ENCODE results near the gene CFAP90.

Gene CFAP90

GRCh38 chr5:7825630-7826029 is 25.3 kb downstream of the CFAP90 start:
- no peak for DNase-seq (ENCODE audit: extremely low read depth, low read depth)
- no peak for TF ChIP-seq CTCF (IDR thresholded peaks at IDR 0.05; ENCODE audit: low read depth, low read length)

GRCh38 chr5:7824995-7825394 is 25.9 kb downstream of the CFAP90 start:
- no peak for DNase-seq (ENCODE audit: extremely low read depth, low read depth)
- TF ChIP-seq CTCF (IDR thresholded peaks at IDR 0.05; ENCODE audit: low read depth, low read length): no peak

- TF ChIP-seq CTCF (IDR thresholded peaks at IDR 0.05; ENCODE audit: low read depth, low read length): no peak
- no peak for DNase-seq (ENCODE audit: extremely low read depth, low read depth)
Measured at GRCh38 chr5:7823594-7823993, 27.3 kb downstream of the CFAP90 start.

- no peak for TF ChIP-seq CTCF (IDR thresholded peaks at IDR 0.05; ENCODE audit: low read depth, low read length)
Measured at GRCh38 chr5:7822449-7822848, 28.5 kb downstream of the CFAP90 start.

GRCh38 chr5:7816535-7816901 is 34.4 kb downstream of the CFAP90 start:
- TF ChIP-seq CTCF (IDR thresholded peaks at IDR 0.05; ENCODE audit: low read depth, low read length): no peak
- DNase-seq (ENCODE audit: extremely low read depth, low read depth): no peak

More at GRCh38 chr5:7822449-7822848, 28.5 kb downstream of the CFAP90 start:
- DNase-seq (ENCODE audit: extremely low read depth, low read depth): no peak

GRCh38 chr5:7815892-7816534 is 34.9 kb downstream of the CFAP90 start:
- peak; percentile 89 for TF ChIP-seq CTCF (IDR thresholded peaks at IDR 0.05; ENCODE audit: low read depth, low read length)
- DNase-seq (ENCODE audit: extremely low read depth, low read depth): peak; percentile 11

- no peak for TF ChIP-seq CTCF (IDR thresholded peaks at IDR 0.05; ENCODE audit: low read depth, low read length)
- no peak for DNase-seq (ENCODE audit: extremely low read depth, low read depth)
Measured at GRCh38 chr5:7814816-7815215, 36.1 kb downstream of the CFAP90 start.
